GM13977 (cell line): ENCODE data around the gene RASL12.

Experiments used
- DNase-seq: peaks from one replicate; pipeline ENCODE4 v3.0.0; 2012; ENCODE audit warnings: low spot score
- in situ Hi-C: fragments of 300-500 bp; cut with MboI; formaldehyde crosslinking; loops from one replicate; pipeline ENCODE4 v1.12.0; 2022; ENCODE audit warnings: low sequenced_read_pairs, low pct_unique_long_range_greater_than_20kb, mixed read lengths, inconsistent platforms; ENCODE audit not compliant: unreplicated experiment
- TF ChIP-seq, protein P1 (sequence below): IDR thresholded peaks from 2 replicates; pipeline ENCODE4 v1.5.1; 2012; ENCODE audit warnings: mild to moderate bottlenecking, control low read depth; ENCODE audit not compliant: insufficient read depth; ENCODE audit errors: extremely low read depth, missing control alignments

RASL12 gene

GRCh38 chr15:65055201-65055870 is 12.5 kb downstream of the RASL12 start:
- TF ChIP-seq, protein P1, sequence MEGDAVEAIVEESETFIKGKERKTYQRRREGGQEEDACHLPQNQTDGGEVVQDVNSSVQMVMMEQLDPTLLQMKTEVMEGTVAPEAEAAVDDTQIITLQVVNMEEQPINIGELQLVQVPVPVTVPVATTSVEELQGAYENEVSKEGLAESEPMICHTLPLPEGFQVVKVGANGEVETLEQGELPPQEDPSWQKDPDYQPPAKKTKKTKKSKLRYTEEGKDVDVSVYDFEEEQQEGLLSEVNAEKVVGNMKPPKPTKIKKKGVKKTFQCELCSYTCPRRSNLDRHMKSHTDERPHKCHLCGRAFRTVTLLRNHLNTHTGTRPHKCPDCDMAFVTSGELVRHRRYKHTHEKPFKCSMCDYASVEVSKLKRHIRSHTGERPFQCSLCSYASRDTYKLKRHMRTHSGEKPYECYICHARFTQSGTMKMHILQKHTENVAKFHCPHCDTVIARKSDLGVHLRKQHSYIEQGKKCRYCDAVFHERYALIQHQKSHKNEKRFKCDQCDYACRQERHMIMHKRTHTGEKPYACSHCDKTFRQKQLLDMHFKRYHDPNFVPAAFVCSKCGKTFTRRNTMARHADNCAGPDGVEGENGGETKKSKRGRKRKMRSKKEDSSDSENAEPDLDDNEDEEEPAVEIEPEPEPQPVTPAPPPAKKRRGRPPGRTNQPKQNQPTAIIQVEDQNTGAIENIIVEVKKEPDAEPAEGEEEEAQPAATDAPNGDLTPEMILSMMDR = no peak
- in situ Hi-C loops = loop anchor here (25.0 kb wide), 1 partner anchor 232 kb away; the partner anchor contains the start of genes PARP16 and RNU5A-1
- no peak for DNase-seq

GRCh38 chr15:65054333-65055200 is 13.2 kb downstream of the RASL12 start:
- TF ChIP-seq, protein P1 = peak; percentile 91
- in situ Hi-C loops = loop anchor here (25.0 kb wide), 1 partner anchor 233 kb away; the partner anchor contains the start of genes PARP16 and RNU5A-1
- DNase-seq = peak; percentile 85

DNA sequence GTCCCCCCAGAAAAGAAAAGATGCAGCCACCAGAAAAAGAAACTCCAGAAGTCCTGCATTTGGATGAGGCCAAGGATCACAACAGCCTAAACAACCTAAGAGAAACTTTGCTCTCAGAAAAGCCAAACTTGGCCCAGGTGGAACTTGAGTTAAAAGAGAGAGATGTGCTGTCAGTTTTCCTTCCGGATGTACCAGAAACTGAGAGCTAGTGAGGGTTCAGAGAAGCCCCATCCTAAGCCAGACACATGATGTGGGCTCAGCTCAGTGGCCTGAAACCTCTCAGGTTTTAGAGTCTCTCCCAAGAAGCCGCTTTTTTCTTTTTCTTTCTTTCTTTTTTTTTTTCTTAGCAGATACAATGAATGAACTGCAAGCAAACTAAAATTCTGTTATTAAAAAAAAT is 14.8 kb downstream of the RASL12 start:
- DNase-seq = no peak
- in situ Hi-C loops = loop anchor here (25.0 kb wide), 1 partner anchor 234 kb away; the partner anchor contains the start of genes PARP16 and RNU5A-1

GRCh38 chr15:65051266-65051665 is 16.5 kb downstream of the RASL12 start:
- DNase-seq = no peak
- in situ Hi-C loops = loop anchor here (25.0 kb wide), 1 partner anchor 236 kb away; the partner anchor contains the start of genes PARP16 and RNU5A-1

More for the DNA sequence above, 14.8 kb downstream of the RASL12 start:
- TF ChIP-seq, protein P1 = no peak

GRCh38 chr15:65050270-65050669 is 17.5 kb downstream of the RASL12 start:
- TF ChIP-seq, protein P1 = no peak
- in situ Hi-C loops = loop anchor here (25.0 kb wide), 1 partner anchor 237 kb away; the partner anchor contains the start of genes PARP16 and RNU5A-1
- DNase-seq = no peak

More at GRCh38 chr15:65051266-65051665, 16.5 kb downstream of the RASL12 start:
- TF ChIP-seq, protein P1 = no peak

GRCh38 chr15:65049418-65049840 is 18.4 kb downstream of the RASL12 start:
- in situ Hi-C loops = no loop called here

More at GRCh38 chr15:65049418-65049840, 18.4 kb downstream of the RASL12 start:
- DNase-seq = peak; percentile 95
- TF ChIP-seq, protein P1 = no peak
